Measurements from ENCODE around the gene MAP4.

MAP4 gene

GRCh38 chr3:47984075-47984728 is 32.0 kb downstream of the MAP4 start:
- Histone ChIP-seq H3K4me3 (ENCODE audit: insufficient read length, low read depth) (no peak overlapping the region), H3K9me3 (ENCODE audit: insufficient read depth, low read length) (no peaks in the 10 kb centered on the region), H3K36me3 (ENCODE audit: insufficient read depth, insufficient read length, low read length) (peaks cover 29% of the 10 kb centered on the region), H3K4me1 (ENCODE audit: insufficient read depth, insufficient read length) (no peaks in the 10 kb centered on the region), H3K9ac (ENCODE audit: insufficient read length, low read depth) (no peak overlapping the region), H3K27me3 (ENCODE audit: insufficient read depth, insufficient read length) (no peaks in the 10 kb centered on the region)
- TF ChIP-seq YY1 (IDR thresholded peaks at IDR 0.05; ENCODE audit: insufficient read depth, insufficient read length) (no peak), SUZ12 (IDR thresholded peaks at IDR 0.05; ENCODE audit: extremely low read depth, insufficient read depth, insufficient read length) (no peak), ZNF274 (IDR thresholded peaks at IDR 0.05; ENCODE audit: low read depth, low read length) (no peak)
- no peak for DNase-seq (ENCODE audit: low read depth, low spot score)

GRCh38 chr3:47980795-47981194 is 35.4 kb downstream of the MAP4 start:
- TF ChIP-seq SUZ12 (IDR thresholded peaks at IDR 0.05; ENCODE audit: extremely low read depth, insufficient read depth, insufficient read length) (no peak), YY1 (IDR thresholded peaks at IDR 0.05; ENCODE audit: insufficient read depth, insufficient read length) (no peak), ZNF274 (IDR thresholded peaks at IDR 0.05; ENCODE audit: low read depth, low read length) (no peak)
- Histone ChIP-seq H3K4me3 (ENCODE audit: insufficient read length, low read depth) (no peak overlapping the region), H3K9me3 (ENCODE audit: insufficient read depth, low read length) (no peaks in the 10 kb centered on the region), H3K27me3 (ENCODE audit: insufficient read depth, insufficient read length) (no peaks in the 10 kb centered on the region), H3K9ac (ENCODE audit: insufficient read length, low read depth) (no peak overlapping the region), H3K4me1 (ENCODE audit: insufficient read depth, insufficient read length) (no peaks in the 10 kb centered on the region), H3K36me3 (ENCODE audit: insufficient read depth, insufficient read length, low read length) (peaks cover 22% of the 10 kb centered on the region)
- no peak for DNase-seq (ENCODE audit: low read depth, low spot score)

GRCh38 chr3:47979070-47979469 is 37.1 kb downstream of the MAP4 start:
- Histone ChIP-seq H3K27me3 (ENCODE audit: insufficient read depth, insufficient read length) (no peaks in the 10 kb centered on the region), H3K4me1 (ENCODE audit: insufficient read depth, insufficient read length) (no peaks in the 10 kb centered on the region), H3K36me3 (ENCODE audit: insufficient read depth, insufficient read length, low read length) (peaks cover 33% of the 10 kb centered on the region), H3K9me3 (ENCODE audit: insufficient read depth, low read length) (no peaks in the 10 kb centered on the region), H3K9ac (ENCODE audit: insufficient read length, low read depth) (no peak overlapping the region), H3K4me3 (ENCODE audit: insufficient read length, low read depth) (no peak overlapping the region)
- DNase-seq (ENCODE audit: low read depth, low spot score), result no peak
- TF ChIP-seq YY1 (IDR thresholded peaks at IDR 0.05; ENCODE audit: insufficient read depth, insufficient read length), result no peak
- TF ChIP-seq SUZ12 (IDR thresholded peaks at IDR 0.05; ENCODE audit: extremely low read depth, insufficient read depth, insufficient read length), result no peak
- TF ChIP-seq ZNF274 (IDR thresholded peaks at IDR 0.05; ENCODE audit: low read depth, low read length), result no peak

GRCh38 chr3:47978386-47978785 is 37.8 kb downstream of the MAP4 start:
- no peak overlapping the region for H3K9ac ChIP-seq (ENCODE audit: insufficient read length, low read depth)
- DNase-seq (ENCODE audit: low read depth, low spot score), result no peak
- no peak for TF ChIP-seq YY1 (IDR thresholded peaks at IDR 0.05; ENCODE audit: insufficient read depth, insufficient read length)
- no peak for TF ChIP-seq SUZ12 (IDR thresholded peaks at IDR 0.05; ENCODE audit: extremely low read depth, insufficient read depth, insufficient read length)
- TF ChIP-seq ZNF274 (IDR thresholded peaks at IDR 0.05; ENCODE audit: low read depth, low read length), result no peak
- H3K4me3 ChIP-seq (ENCODE audit: insufficient read length, low read depth), result no peak overlapping the region
- H3K36me3 ChIP-seq (ENCODE audit: insufficient read depth, insufficient read length, low read length), result peaks cover 38% of the 10 kb centered on the region
- H3K27me3 ChIP-seq (ENCODE audit: insufficient read depth, insufficient read length), result no peaks in the 10 kb centered on the region
- no peaks in the 10 kb centered on the region for H3K4me1 ChIP-seq (ENCODE audit: insufficient read depth, insufficient read length)
- no peaks in the 10 kb centered on the region for H3K9me3 ChIP-seq (ENCODE audit: insufficient read depth, low read length)

GRCh38 chr3:47976135-47976732 is 40.0 kb downstream of the MAP4 start:
- no peak overlapping the region for H3K4me3 ChIP-seq (ENCODE audit: insufficient read length, low read depth)
- no peak overlapping the region for H3K9ac ChIP-seq (ENCODE audit: insufficient read length, low read depth)
- DNase-seq (ENCODE audit: low read depth, low spot score), result no peak

GRCh38 chr3:47974974-47975470 is 41.2 kb downstream of the MAP4 start:
- DNase-seq (ENCODE audit: low read depth, low spot score), result no peak
- Histone ChIP-seq H3K36me3 (ENCODE audit: insufficient read depth, insufficient read length, low read length) (peaks cover 52% of the 10 kb centered on the region), H3K27me3 (ENCODE audit: insufficient read depth, insufficient read length) (no peaks in the 10 kb centered on the region), H3K4me3 (ENCODE audit: insufficient read length, low read depth) (no peak overlapping the region), H3K9me3 (ENCODE audit: insufficient read depth, low read length) (no peaks in the 10 kb centered on the region), H3K4me1 (ENCODE audit: insufficient read depth, insufficient read length) (no peaks in the 10 kb centered on the region), H3K9ac (ENCODE audit: insufficient read length, low read depth) (no peak overlapping the region)
- TF ChIP-seq ZNF274 (IDR thresholded peaks at IDR 0.05; ENCODE audit: low read depth, low read length) (no peak), YY1 (IDR thresholded peaks at IDR 0.05; ENCODE audit: insufficient read depth, insufficient read length) (no peak), SUZ12 (IDR thresholded peaks at IDR 0.05; ENCODE audit: extremely low read depth, insufficient read depth, insufficient read length) (no peak)

More at GRCh38 chr3:47976135-47976732, 40.0 kb downstream of the MAP4 start:
- no peaks in the 10 kb centered on the region for H3K4me1 ChIP-seq (ENCODE audit: insufficient read depth, insufficient read length)
- TF ChIP-seq SUZ12 (IDR thresholded peaks at IDR 0.05; ENCODE audit: extremely low read depth, insufficient read depth, insufficient read length), result no peak
- TF ChIP-seq YY1 (IDR thresholded peaks at IDR 0.05; ENCODE audit: insufficient read depth, insufficient read length), result no peak
- TF ChIP-seq ZNF274 (IDR thresholded peaks at IDR 0.05; ENCODE audit: low read depth, low read length), result no peak
- H3K27me3 ChIP-seq (ENCODE audit: insufficient read depth, insufficient read length), result no peaks in the 10 kb centered on the region
- no peaks in the 10 kb centered on the region for H3K9me3 ChIP-seq (ENCODE audit: insufficient read depth, low read length)
- peaks cover 48% of the 10 kb centered on the region for H3K36me3 ChIP-seq (ENCODE audit: insufficient read depth, insufficient read length, low read length)

- Histone ChIP-seq H3K36me3 (ENCODE audit: insufficient read depth, insufficient read length, low read length) (peaks cover 35% of the 10 kb centered on the region), H3K9ac (ENCODE audit: insufficient read length, low read depth) (no peak overlapping the region), H3K27me3 (ENCODE audit: insufficient read depth, insufficient read length) (no peaks in the 10 kb centered on the region), H3K4me1 (ENCODE audit: insufficient read depth, insufficient read length) (no peaks in the 10 kb centered on the region), H3K9me3 (ENCODE audit: insufficient read depth, low read length) (no peaks in the 10 kb centered on the region), H3K4me3 (ENCODE audit: insufficient read length, low read depth) (no peak overlapping the region)
- no peak for DNase-seq (ENCODE audit: low read depth, low spot score)
- no peak for TF ChIP-seq ZNF274 (IDR thresholded peaks at IDR 0.05; ENCODE audit: low read depth, low read length)
- TF ChIP-seq SUZ12 (IDR thresholded peaks at IDR 0.05; ENCODE audit: extremely low read depth, insufficient read depth, insufficient read length), result no peak
- no peak for TF ChIP-seq YY1 (IDR thresholded peaks at IDR 0.05; ENCODE audit: insufficient read depth, insufficient read length)
Observed at GRCh38 chr3:47971081-47971480, 45.1 kb downstream of the MAP4 start.

All from NT2/D1 (cell line).